B cell (primary cell): ENCODE results near the gene NLGN4Y. TPM values are rescaled to one million over a fixed set of nuclear protein-coding genes. Genes with fewer than 3 reads are reported as not detected.

Experiments used
- ATAC-seq: fragments of 200-7000 bp; cut with Tn5 transposase; one replicate; pipeline ENCODE4 v1.10.0; 2021; ENCODE audit warnings: low read depth, mild to moderate bottlenecking, moderate number of reproducible peaks, moderate library complexity
- CTCF ChIA-PET: fragments of 350-600 bp; sonication (Branson Sonifier 250); formaldehyde crosslinking; loops from one replicate; lab custom pipeline; 2021; ENCODE audit warnings: antibody characterized with exemption, inconsistent platforms; lab: Charles Lee
- POLR2A ChIA-PET: fragments of 350-600 bp; sonication (Branson Sonifier 250); formaldehyde crosslinking; loops from one replicate; lab custom pipeline; 2021; ENCODE audit warnings: antibody characterized with exemption; lab: Charles Lee
- DNase-seq: peaks from one replicate; pipeline ENCODE4 v3.0.0; 2013
- H2AFZ ChIP-seq: 2 replicates; pipeline ENCODE4 v1.6.1; 2012; ENCODE audit warnings: mild to moderate bottlenecking, low read depth, low read length; ENCODE audit not compliant: insufficient read depth, poor library complexity, severe bottlenecking
- H3K27ac ChIP-seq, 2 donors: 1 replicate in 1 of 2; 2 replicates in 1 of 2; pipeline ENCODE4 v1.5.1; 2012 to 2013; ENCODE audit warnings: low read length in 2 of 2, mild to moderate bottlenecking in 2 of 2, moderate library complexity in 1 of 2
- H3K27me3 ChIP-seq, 4 experiments: fragments of 200-600 bp in 1 of 4; sonication (generic) in 1 of 4; replicated peaks in 1 of 4; 1 replicate in 2 of 4; 2 replicates in 2 of 4; pipeline versions ENCODE4 v1.6.1 to v1.7.0; 2013 to 2016; ENCODE audit warnings: low read length in 3 of 4, mild to moderate bottlenecking in 2 of 4, mixed read lengths in 1 of 4, moderate library complexity in 1 of 4; ENCODE audit not compliant: insufficient read depth in 4 of 4, control insufficient read depth in 3 of 4; ENCODE audit errors: control extremely low read depth in 1 of 4
- H3K36me3 ChIP-seq, 2 experiments: replicated peaks in 1 of 2; 1 replicate in 1 of 2; 2 replicates in 1 of 2; pipeline versions ENCODE4 v1.6.1 to v1.7.1; 2013; ENCODE audit warnings: low read length in 1 of 2; ENCODE audit not compliant: insufficient read depth in 2 of 2, control insufficient read depth in 1 of 2; ENCODE audit errors: control extremely low read depth in 1 of 2, extremely low read depth in 1 of 2
- H3K4me1 ChIP-seq, 2 donors: fragments of 200-600 bp in 1 of 2; sonication (generic) in 1 of 2; 1 replicate in 1 of 2; 2 replicates in 1 of 2; pipeline versions ENCODE4 v1.5.1 to v1.6.1; 2013 to 2017; ENCODE audit warnings: low read length in 2 of 2; ENCODE audit not compliant: control insufficient read depth in 2 of 2, insufficient read depth in 2 of 2
- H3K4me2 ChIP-seq: replicated peaks from 2 replicates; pipeline ENCODE3; 2012; ENCODE audit warnings: mild to moderate bottlenecking, low read depth, low read length; ENCODE audit not compliant: poor library complexity, severe bottlenecking
- H3K4me3 ChIP-seq, 5 experiments: fragments of 200-600 bp in 1 of 5; sonication (generic) in 1 of 5; 1 replicate in 3 of 5; 2 replicates in 2 of 5; pipeline versions ENCODE4 v1.5.1 to v1.7.0; 2011 to 2016; ENCODE audit warnings: low read length in 4 of 5, mild to moderate bottlenecking in 4 of 5, low read depth in 2 of 5, control low read depth in 1 of 5, moderate library complexity in 1 of 5; ENCODE audit not compliant: insufficient read depth in 1 of 5; ENCODE audit errors: control extremely low read depth in 1 of 5, extremely low read depth in 1 of 5
- H3K79me2 ChIP-seq: fragments of 200-600 bp; sonication (generic); one replicate; pipeline ENCODE4 v1.6.0; 2016; ENCODE audit warnings: low read length; ENCODE audit not compliant: control insufficient read depth, insufficient read depth
- H3K9ac ChIP-seq: fragments of 200-600 bp; sonication (generic); 2 replicates; pipeline ENCODE4 v1.6.1; 2017; ENCODE audit warnings: mild to moderate bottlenecking, low read length, moderate library complexity
- H3K9me3 ChIP-seq, 3 donors: one replicate each; pipeline versions ENCODE4 v1.6.1 to v1.7.1; 2013; ENCODE audit warnings: low read length in 2 of 3; ENCODE audit not compliant: control insufficient read depth in 2 of 3, insufficient read depth in 1 of 3; ENCODE audit errors: control extremely low read depth in 1 of 3
- H4K20me1 ChIP-seq: 2 replicates; pipeline ENCODE4 v1.6.0; 2012; ENCODE audit warnings: mild to moderate bottlenecking, low read length; ENCODE audit not compliant: insufficient read depth, control insufficient read depth, poor library complexity, severe bottlenecking
- H3K27ac Mint-ChIP-seq: one replicate; pipeline ENCODE4 v1.8.0; 2021; ENCODE audit warnings: mixed read lengths
- H3K27me3 Mint-ChIP-seq: one replicate; pipeline ENCODE4 v1.8.0; 2021; ENCODE audit warnings: mixed read lengths
- H3K4me1 Mint-ChIP-seq: one replicate; pipeline ENCODE4 v1.8.0; 2021; ENCODE audit warnings: mixed read lengths
- H3K4me3 Mint-ChIP-seq: one replicate; pipeline ENCODE4 v1.8.0; 2021; ENCODE audit warnings: mixed read lengths
- H3K9me3 Mint-ChIP-seq: one replicate; pipeline ENCODE4 v1.8.0; 2022; ENCODE audit warnings: mixed read lengths; ENCODE audit not compliant: insufficient read depth
- EZH2 ChIP-seq: IDR thresholded peaks from 2 replicates; pipeline ENCODE4 v1.6.1; 2012; ENCODE audit warnings: borderline replicate concordance, low read depth, mild to moderate bottlenecking, moderate library complexity, low read length; ENCODE audit not compliant: insufficient read depth, poor library complexity, severe bottlenecking
- WGBS: methylation state at CpG from one replicate; pipeline ENCODE4 v1.1.5; 2013; ENCODE audit warnings: missing lambda C conversion rate; ENCODE audit not compliant: insufficient coverage; 5-methylcytosine and 5-hydroxymethylcytosine counted together
- intact Hi-C: fragments of 100-400 bp; cut with micrococcal nuclease; formaldehyde crosslinking; loops from one replicate; pipeline ENCODE4 v1.10.0; 2022
- polyA plus RNA-seq: library from polyadenylated mRNA; depleted of rRNA; stranded (reverse); fragments of >200 nt; gene quantifications from 2 replicates; pipeline ENCODE4 v1.2.3, GENCODE V29; 2012
- total RNA-seq, 2 donors: library from RNA; stranded (reverse); fragments of 120-200 nt in 1 of 2; gene quantifications; 1 replicate in 1 of 2; 2 replicates in 1 of 2; pipeline versions ENCODE4 v1.2.3 to v1.2.4, GENCODE V29; 2013 to 2022
- TF ChIP-seq, protein P1 (sequence below): fragments of 200-600 bp; IDR thresholded peaks from one replicate; pipeline ENCODE4 v1.8.0; 2022; ENCODE audit warnings: antibody characterized with exemption, mild to moderate bottlenecking

Gene NLGN4Y
- total and polyA plus RNA-seq, 2 donors (not counting 1 experiment from before 2014, with no cell fraction given) = 1.9 TPM; not detected in 1

DNA sequence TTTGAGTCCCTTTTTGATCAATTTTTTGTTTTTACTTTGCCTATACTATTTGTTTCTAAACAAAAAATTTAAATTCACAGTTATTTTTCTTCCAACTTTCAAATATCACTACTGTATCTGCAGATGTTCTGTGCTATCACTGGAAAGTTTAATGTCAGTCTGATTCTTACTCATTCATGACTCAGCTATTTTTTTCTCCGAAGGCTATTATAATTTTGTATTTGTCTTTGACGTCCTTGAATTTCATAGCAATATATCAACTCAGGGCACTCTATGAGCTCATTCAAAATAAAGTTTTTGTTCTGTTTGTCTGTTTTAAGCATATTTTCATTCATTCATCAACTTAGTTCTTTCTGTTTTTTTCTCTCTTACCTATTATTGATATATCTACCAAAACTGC lies 273.7 kb downstream of the NLGN4Y start:
- POLR2A ChIA-PET = no interaction called here
- H3K4me1 Mint-ChIP-seq = no peaks in the 10 kb centered on the region
- H4K20me1 ChIP-seq = no peaks in the 10 kb centered on the region
- no peaks in the 10 kb centered on the region for H3K27me3 Mint-ChIP-seq
- H3K79me2 ChIP-seq = no peaks in the 10 kb centered on the region
- TF ChIP-seq EZH2 = no peak
- TF ChIP-seq, protein P1, sequence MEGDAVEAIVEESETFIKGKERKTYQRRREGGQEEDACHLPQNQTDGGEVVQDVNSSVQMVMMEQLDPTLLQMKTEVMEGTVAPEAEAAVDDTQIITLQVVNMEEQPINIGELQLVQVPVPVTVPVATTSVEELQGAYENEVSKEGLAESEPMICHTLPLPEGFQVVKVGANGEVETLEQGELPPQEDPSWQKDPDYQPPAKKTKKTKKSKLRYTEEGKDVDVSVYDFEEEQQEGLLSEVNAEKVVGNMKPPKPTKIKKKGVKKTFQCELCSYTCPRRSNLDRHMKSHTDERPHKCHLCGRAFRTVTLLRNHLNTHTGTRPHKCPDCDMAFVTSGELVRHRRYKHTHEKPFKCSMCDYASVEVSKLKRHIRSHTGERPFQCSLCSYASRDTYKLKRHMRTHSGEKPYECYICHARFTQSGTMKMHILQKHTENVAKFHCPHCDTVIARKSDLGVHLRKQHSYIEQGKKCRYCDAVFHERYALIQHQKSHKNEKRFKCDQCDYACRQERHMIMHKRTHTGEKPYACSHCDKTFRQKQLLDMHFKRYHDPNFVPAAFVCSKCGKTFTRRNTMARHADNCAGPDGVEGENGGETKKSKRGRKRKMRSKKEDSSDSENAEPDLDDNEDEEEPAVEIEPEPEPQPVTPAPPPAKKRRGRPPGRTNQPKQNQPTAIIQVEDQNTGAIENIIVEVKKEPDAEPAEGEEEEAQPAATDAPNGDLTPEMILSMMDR = no peak
- no peak overlapping the region for H3K27ac Mint-ChIP-seq
- no peak for ATAC-seq
- H3K9ac ChIP-seq = no peak overlapping the region
- no peak overlapping the region for H3K4me3 ChIP-seq
- no peaks in the 10 kb centered on the region for H3K9me3 Mint-ChIP-seq
- intact Hi-C loops = no loop called here
- H2AFZ ChIP-seq = no peak overlapping the region
- no peak overlapping the region for H3K27ac ChIP-seq
- no peaks in the 10 kb centered on the region for H3K27me3 ChIP-seq
- no CpG with 5 or more reads among the region's 2 CpGs for WGBS
- no peaks in the 10 kb centered on the region for H3K9me3 ChIP-seq
- CTCF ChIA-PET = no interaction called here
- no peak overlapping the region for H3K4me3 Mint-ChIP-seq
- DNase-seq = no peak
- H3K4me1 ChIP-seq = no peaks in the 10 kb centered on the region
- H3K36me3 ChIP-seq = no peaks in the 10 kb centered on the region
- no peak overlapping the region for H3K4me2 ChIP-seq

DNA sequence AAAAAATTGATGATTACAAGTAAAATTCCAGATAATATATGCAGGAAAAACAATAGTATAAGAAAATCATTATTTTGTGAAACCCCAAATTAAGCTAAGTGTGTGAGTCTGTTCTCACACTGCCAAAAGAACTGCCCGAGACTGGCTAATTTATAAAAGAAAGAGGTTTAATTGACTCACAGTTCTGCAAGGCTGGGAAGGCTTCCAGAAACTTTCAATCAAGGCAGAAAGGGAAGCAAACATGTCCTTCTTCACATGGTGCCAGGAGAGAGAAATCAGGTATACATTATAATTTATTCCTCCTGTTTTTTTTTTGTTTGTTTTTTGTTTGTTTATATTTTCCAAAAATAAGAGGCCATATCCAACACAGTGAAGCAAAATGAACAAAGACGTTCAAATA lies 276.8 kb downstream of the NLGN4Y start:
- no peak overlapping the region for H3K27ac Mint-ChIP-seq
- DNase-seq = no peak
- H3K4me1 Mint-ChIP-seq = no peaks in the 10 kb centered on the region
- ChIA-PET CTCF (no interaction called here), POLR2A (no interaction called here)
- Histone ChIP-seq H3K36me3 (no peaks in the 10 kb centered on the region), H3K4me1 (no peaks in the 10 kb centered on the region), H3K9ac (no peak overlapping the region), H3K27ac (no peak overlapping the region), H3K79me2 (no peaks in the 10 kb centered on the region), H2AFZ (no peak overlapping the region), H3K27me3 (no peaks in the 10 kb centered on the region), H4K20me1 (no peaks in the 10 kb centered on the region), H3K4me2 (no peak overlapping the region), H3K4me3 (no peak overlapping the region), H3K9me3 (no peaks in the 10 kb centered on the region)
- H3K4me3 Mint-ChIP-seq = no peak overlapping the region
- no CpG with 5 or more reads among the region's 2 CpGs for WGBS
- intact Hi-C loops = no loop called here
- H3K9me3 Mint-ChIP-seq = no peaks in the 10 kb centered on the region
- H3K27me3 Mint-ChIP-seq = no peaks in the 10 kb centered on the region
- TF ChIP-seq, protein P1 = no peak
- no peak for TF ChIP-seq EZH2
- no peak for ATAC-seq
